Nephron progenitor cell (in vitro differentiated cells): Measurements from ENCODE around the gene IL23R.
A peak's percentile ranks its signal among the peaks of the same experiment; 100 is the strongest.

Source experiments
- DNase-seq: peaks from one replicate; pipeline ENCODE4 v3.0.0; 2021
- H3K27ac Mint-ChIP-seq: 2 replicates; pipeline ENCODE4 v1.8.0; 2021; ENCODE audit warnings: mild to moderate bottlenecking, moderate library complexity, mixed read lengths
- H3K27me3 Mint-ChIP-seq: 2 replicates; pipeline ENCODE4 v1.8.0; 2021; ENCODE audit warnings: mild to moderate bottlenecking, low read depth, mixed read lengths; ENCODE audit not compliant: poor library complexity
- H3K36me3 Mint-ChIP-seq: 2 replicates; pipeline ENCODE4 v1.8.0; 2021; ENCODE audit warnings: low read depth, mixed read lengths
- H3K4me1 Mint-ChIP-seq: 2 replicates; pipeline ENCODE4 v1.8.0; 2021; ENCODE audit warnings: mixed read lengths
- H3K4me3 Mint-ChIP-seq: 2 replicates; pipeline ENCODE4 v1.8.0; 2021; ENCODE audit warnings: mild to moderate bottlenecking, moderate library complexity, mixed read lengths
- H3K9me3 Mint-ChIP-seq: 2 replicates; pipeline ENCODE4 v1.8.0; 2021; ENCODE audit warnings: mild to moderate bottlenecking, moderate library complexity, mixed read lengths
- CTCF ChIP-seq: fragments of 200-600 bp; sonication (generic); IDR thresholded peaks from 2 replicates; pipeline ENCODE4 v1.5.0; 2021; ENCODE audit warnings: antibody characterized with exemption

IL23R gene

GRCh38 chr1:67217417-67217816 is 51.2 kb downstream of the IL23R start:
- Mint-ChIP-seq H3K4me1 (peaks cover 9% of the 10 kb centered on the region), H3K9me3 (no peaks in the 10 kb centered on the region), H3K36me3 (no peaks in the 10 kb centered on the region), H3K27me3 (peaks cover 5% of the 10 kb centered on the region), H3K4me3 (no peak overlapping the region), H3K27ac (no peak overlapping the region)
- no peak for TF ChIP-seq CTCF
- DNase-seq = no peak

GRCh38 chr1:67217938-67218337 is 51.7 kb downstream of the IL23R start:
- no peak for DNase-seq
- Mint-ChIP-seq H3K36me3 (no peaks in the 10 kb centered on the region), H3K9me3 (no peaks in the 10 kb centered on the region), H3K27me3 (peaks cover 5% of the 10 kb centered on the region), H3K27ac (no peak overlapping the region), H3K4me3 (no peak overlapping the region), H3K4me1 (peaks cover 9% of the 10 kb centered on the region)
- no peak for TF ChIP-seq CTCF

GRCh38 chr1:67224856-67225255 is 58.6 kb downstream of the IL23R start:
- no peaks in the 10 kb centered on the region for H3K36me3 Mint-ChIP-seq
- H3K27me3 Mint-ChIP-seq = peaks cover 5% of the 10 kb centered on the region
- no peak for DNase-seq
- no peak for TF ChIP-seq CTCF
- no peaks in the 10 kb centered on the region for H3K4me1 Mint-ChIP-seq
- H3K27ac Mint-ChIP-seq = no peak overlapping the region
- H3K4me3 Mint-ChIP-seq = no peak overlapping the region
- peaks cover 14% of the 10 kb centered on the region for H3K9me3 Mint-ChIP-seq

GRCh38 chr1:67226688-67227087 is 60.4 kb downstream of the IL23R start:
- TF ChIP-seq CTCF = no peak
- Mint-ChIP-seq H3K9me3 (peaks cover 14% of the 10 kb centered on the region), H3K36me3 (no peaks in the 10 kb centered on the region), H3K27me3 (peaks cover 5% of the 10 kb centered on the region), H3K4me1 (no peaks in the 10 kb centered on the region), H3K4me3 (no peak overlapping the region), H3K27ac (peak overlapping the region; percentile 12)
- no peak for DNase-seq

GRCh38 chr1:67227196-67227595 is 60.9 kb downstream of the IL23R start:
- Mint-ChIP-seq H3K9me3 (peaks cover 14% of the 10 kb centered on the region), H3K36me3 (no peaks in the 10 kb centered on the region), H3K4me1 (no peaks in the 10 kb centered on the region), H3K27ac (no peak overlapping the region), H3K4me3 (no peak overlapping the region), H3K27me3 (peaks cover 5% of the 10 kb centered on the region)
- no peak for DNase-seq
- no peak for TF ChIP-seq CTCF

GRCh38 chr1:67228791-67229190 is 62.5 kb downstream of the IL23R start:
- Mint-ChIP-seq H3K27me3 (peaks cover 5% of the 10 kb centered on the region), H3K4me3 (no peak overlapping the region), H3K27ac (no peak overlapping the region), H3K4me1 (no peaks in the 10 kb centered on the region), H3K36me3 (no peaks in the 10 kb centered on the region), H3K9me3 (peaks cover 14% of the 10 kb centered on the region)
- no peak for TF ChIP-seq CTCF
- no peak for DNase-seq
